ENCODE measurements around the gene LIG1.

The LIG1 gene

GRCh38 chr19:48181505-48181904 lies 11.4 kb upstream of the LIG1 start:
- DNase-seq (ENCODE audit: low read depth) = no peak

GRCh38 chr19:48176226-48176625 lies 6.1 kb upstream of the LIG1 start:
- no peak for DNase-seq (ENCODE audit: low read depth)

- no peak for DNase-seq (ENCODE audit: low read depth)
Measured at GRCh38 chr19:48175578-48175977, 5.4 kb upstream of the LIG1 start.

GRCh38 chr19:48174445-48175030 lies 4.4 kb upstream of the LIG1 start:
- no peak for DNase-seq (ENCODE audit: low read depth)

GRCh38 chr19:48171710-48172109 lies 1.6 kb upstream of the LIG1 start:
- no peak for DNase-seq (ENCODE audit: low read depth)

GRCh38 chr19:48170817-48171347 lies 738 bp upstream of the LIG1 start:
- no peak for DNase-seq (ENCODE audit: low read depth)

- DNase-seq (ENCODE audit: low read depth) = peak; percentile 89
Measured at GRCh38 chr19:48169578-48169938, 586 bp downstream of the LIG1 start.

GRCh38 chr19:48168689-48169088 lies 1.5 kb downstream of the LIG1 start:
- DNase-seq (ENCODE audit: low read depth) = no peak

- DNase-seq (ENCODE audit: low read depth) = no peak
Measured at GRCh38 chr19:48158210-48158790, 11.8 kb downstream of the LIG1 start.

- no peak for DNase-seq (ENCODE audit: low read depth)
Measured at GRCh38 chr19:48154003-48154402, 16.1 kb downstream of the LIG1 start.

GRCh38 chr19:48152551-48152950 lies 17.6 kb downstream of the LIG1 start:
- DNase-seq (ENCODE audit: low read depth) = peak; percentile 60

GRCh38 chr19:48149430-48149829 lies 20.7 kb downstream of the LIG1 start:
- DNase-seq (ENCODE audit: low read depth) = no peak

- no peak for DNase-seq (ENCODE audit: low read depth)
Measured at GRCh38 chr19:48148576-48148975, 21.6 kb downstream of the LIG1 start.

GRCh38 chr19:48147597-48148175 lies 22.5 kb downstream of the LIG1 start:
- no peak for DNase-seq (ENCODE audit: low read depth)

GRCh38 chr19:48139053-48139452 lies 31.1 kb downstream of the LIG1 start:
- DNase-seq (ENCODE audit: low read depth) = no peak

GRCh38 chr19:48137411-48137810 lies 32.7 kb downstream of the LIG1 start:
- DNase-seq (ENCODE audit: low read depth) = no peak

GRCh38 chr19:48136547-48136946 lies 33.6 kb downstream of the LIG1 start:
- DNase-seq (ENCODE audit: low read depth) = no peak

GRCh38 chr19:48135411-48135810 lies 34.7 kb downstream of the LIG1 start:
- DNase-seq (ENCODE audit: low read depth) = no peak

- no peak for DNase-seq (ENCODE audit: low read depth)
Measured at GRCh38 chr19:48133094-48133493, 37.0 kb downstream of the LIG1 start.

GRCh38 chr19:48127561-48127960 lies 42.6 kb downstream of the LIG1 start:
- no peak for DNase-seq (ENCODE audit: low read depth)

GRCh38 chr19:48123907-48124651 lies 46.1 kb downstream of the LIG1 start:
- DNase-seq (ENCODE audit: low read depth) = no peak

GRCh38 chr19:48122421-48122820 lies 47.7 kb downstream of the LIG1 start:
- no peak for DNase-seq (ENCODE audit: low read depth)

GRCh38 chr19:48121909-48122371 lies 48.2 kb downstream of the LIG1 start:
- no peak for DNase-seq (ENCODE audit: low read depth)

Measured in stimulated activated CD8-positive, alpha-beta memory T cell treated with anti-CD3 and anti-CD28 coated beads, Interleukin-12 subunit alpha, Interleukin-12 subunit beta, amount 100 ng/mL, for 1 hour (primary cell).